Naive thymus-derived CD8-positive, alpha-beta T cell (primary cell): ENCODE measurements around the gene UBE2G2. TPM values are rescaled to one million over a fixed set of nuclear protein-coding genes. Genes with fewer than 3 reads are reported as not detected.
A peak's percentile ranks its signal among the peaks of the same experiment; 100 is the strongest.

Experiments used
- ATAC-seq, 2 donors: fragments of 150-1000 bp; cut with Tn5 transposase in 1 of 2; sonication (Bioruptor Pico), chemical (Tn5 transposase) in 1 of 2; 1 replicate in 1 of 2; 2 replicates in 1 of 2; pipeline ENCODE4 v1.10.0; 2021; ENCODE audit warnings: mild to moderate bottlenecking in 2 of 2, moderate library complexity in 2 of 2
- POLR2A ChIA-PET: fragments of 350-600 bp; sonication (Branson Sonifier 250); formaldehyde crosslinking; loops from one replicate; lab custom pipeline; 2021; ENCODE audit warnings: antibody characterized with exemption; lab: Charles Lee
- DNase-seq, 10 donors: peaks; one replicate each; pipeline versions ENCODE4 v3.0.0 to v3.0.0-alpha.2; 2020 to 2022
- H3K27ac Mint-ChIP-seq, 10 donors: one replicate each; pipeline ENCODE4 v1.8.0; 2020 to 2022; ENCODE audit warnings: mild to moderate bottlenecking in 10 of 10, mixed read lengths in 10 of 10, moderate library complexity in 4 of 10, inconsistent platforms in 1 of 10
- H3K27me3 Mint-ChIP-seq, 5 donors: one replicate each; pipeline ENCODE4 v1.8.0; 2021 to 2022; ENCODE audit warnings: mixed read lengths in 5 of 5
- H3K36me3 Mint-ChIP-seq, 3 donors: one replicate each; pipeline ENCODE4 v1.8.0; 2020 to 2022; ENCODE audit warnings: mixed read lengths in 3 of 3, mild to moderate bottlenecking in 2 of 3, inconsistent platforms in 1 of 3
- H3K4me1 Mint-ChIP-seq, 4 donors: one replicate each; pipeline ENCODE4 v1.8.0; 2021 to 2022; ENCODE audit warnings: mixed read lengths in 4 of 4
- H3K4me3 Mint-ChIP-seq, 10 donors: one replicate each; pipeline ENCODE4 v1.8.0; 2020 to 2022; ENCODE audit warnings: mild to moderate bottlenecking in 10 of 10, mixed read lengths in 10 of 10, moderate library complexity in 6 of 10, inconsistent platforms in 1 of 10
- H3K9me3 Mint-ChIP-seq, 9 donors: one replicate each; pipeline ENCODE4 v1.8.0; 2020 to 2022; ENCODE audit warnings: mixed read lengths in 9 of 9, mild to moderate bottlenecking in 3 of 9, inconsistent platforms in 1 of 9, moderate library complexity in 1 of 9
- polyA plus RNA-seq, 3 donors: library from polyadenylated mRNA; unstranded; fragments of 300-500 nt; fragmentation: Illumina TruSeq; gene quantifications; one replicate each; pipeline ENCODE4 v1.2.3, GENCODE V29; 2021
- total RNA-seq, 8 experiments: library from RNA in 2 of 8; stranded (reverse) in 2 of 8; gene quantifications; one replicate each; pipeline ENCODE4 v1.2.3 and lab custom pipeline; 2021 to 2026

The UBE2G2 gene
- total and polyA plus RNA-seq, 5 experiments from 2014 or later = 56.2 to 186 (median 72.8) TPM

GRCh38 chr21:44757731-44758130, 43.9 kb downstream of the UBE2G2 start:
- POLR2A ChIA-PET = no interaction called here
- DNase-seq = no peak
- no peaks in the 10 kb centered on the region for H3K9me3 Mint-ChIP-seq
- peaks cover 2 to 7% (median 5%) of the 10 kb centered on the region in 4 donors for H3K4me1 Mint-ChIP-seq
- no peaks in the 10 kb centered on the region for H3K36me3 Mint-ChIP-seq
- H3K27ac Mint-ChIP-seq = no peak overlapping the region
- no peak for ATAC-seq
- no peaks in the 10 kb centered on the region for H3K27me3 Mint-ChIP-seq
- H3K4me3 Mint-ChIP-seq = no peak overlapping the region

GRCh38 chr21:44756423-44757185, 45.0 kb downstream of the UBE2G2 start:
- POLR2A ChIA-PET = no interaction called here
- no peaks in the 10 kb centered on the region for H3K9me3 Mint-ChIP-seq
- no peak for DNase-seq
- H3K4me3 Mint-ChIP-seq = no peak overlapping the region
- peak overlapping the region in 2 of 10 donors; percentile 34 to 57 for H3K27ac Mint-ChIP-seq
- ATAC-seq = no peak
- H3K4me1 Mint-ChIP-seq = peaks cover 2 to 7% (median 5%) of the 10 kb centered on the region in 4 donors
- no peaks in the 10 kb centered on the region for H3K36me3 Mint-ChIP-seq
- H3K27me3 Mint-ChIP-seq = peaks cover 0 to 5% (median 0%) of the 10 kb centered on the region in 5 donors

DNA sequence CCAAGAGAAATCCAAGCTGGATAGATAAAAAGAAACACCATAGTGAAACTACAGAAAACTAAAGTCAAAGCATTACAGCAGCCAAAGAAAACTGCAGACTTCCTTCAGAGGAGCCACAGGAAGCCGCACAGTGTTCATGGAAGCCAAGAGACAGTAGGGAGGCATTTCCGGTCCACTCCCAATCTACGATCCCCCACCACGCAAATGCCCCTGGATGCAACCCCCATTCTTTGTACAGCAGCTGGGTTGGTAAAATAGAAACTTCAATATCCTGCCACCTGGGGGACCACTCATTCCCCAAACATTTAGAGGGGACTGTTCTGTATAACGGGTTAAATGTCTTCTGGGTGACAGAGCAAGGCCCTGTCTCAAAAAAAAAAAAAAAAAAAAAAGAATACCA, 46.4 kb downstream of the UBE2G2 start:
- Mint-ChIP-seq H3K27me3 (peaks cover 4 to 16% (median 9%) of the 10 kb centered on the region in 5 donors), H3K4me3 (no peak overlapping the region), H3K27ac (no peak overlapping the region), H3K4me1 (peaks cover 0 to 4% (median under 1%) of the 10 kb centered on the region in 4 donors), H3K36me3 (no peaks in the 10 kb centered on the region), H3K9me3 (no peaks in the 10 kb centered on the region)
- POLR2A ChIA-PET = no interaction called here
- DNase-seq (peak in 1 of 10 donors; percentile 40), ATAC-seq (no peak)

GRCh38 chr21:44753357-44753756, 48.3 kb downstream of the UBE2G2 start:
- H3K4me1 Mint-ChIP-seq = peaks cover 0 to 4% (median under 1%) of the 10 kb centered on the region in 4 donors
- peak in 1 of 10 donors; percentile 57 for DNase-seq
- no peaks in the 10 kb centered on the region for H3K9me3 Mint-ChIP-seq
- no peak overlapping the region for H3K4me3 Mint-ChIP-seq
- POLR2A ChIA-PET = interaction anchor here (0.6 kb wide), 1 partner anchor 242 kb away, joined by 3 read pairs; no protein-coding TSS in a partner anchor
- no peak for ATAC-seq
- H3K27me3 Mint-ChIP-seq = peaks cover 4 to 24% (median 12%) of the 10 kb centered on the region in 5 donors
- H3K36me3 Mint-ChIP-seq = no peaks in the 10 kb centered on the region
- no peak overlapping the region for H3K27ac Mint-ChIP-seq

- H3K27me3 Mint-ChIP-seq = peaks cover 4 to 25% (median 12%) of the 10 kb centered on the region in 5 donors
- no peak overlapping the region for H3K4me3 Mint-ChIP-seq
- no peaks in the 10 kb centered on the region for H3K36me3 Mint-ChIP-seq
- H3K4me1 Mint-ChIP-seq = peaks cover 0 to 4% (median under 1%) of the 10 kb centered on the region in 4 donors
- H3K27ac Mint-ChIP-seq = peak overlapping the region in 1 of 10 donors; percentile 47
- peak in 1 of 10 donors; percentile 7 for DNase-seq
- no peak for ATAC-seq
- no peaks in the 10 kb centered on the region for H3K9me3 Mint-ChIP-seq
- POLR2A ChIA-PET = no interaction called here
Observed at GRCh38 chr21:44752671-44753235, 48.9 kb downstream of the UBE2G2 start.

DNA sequence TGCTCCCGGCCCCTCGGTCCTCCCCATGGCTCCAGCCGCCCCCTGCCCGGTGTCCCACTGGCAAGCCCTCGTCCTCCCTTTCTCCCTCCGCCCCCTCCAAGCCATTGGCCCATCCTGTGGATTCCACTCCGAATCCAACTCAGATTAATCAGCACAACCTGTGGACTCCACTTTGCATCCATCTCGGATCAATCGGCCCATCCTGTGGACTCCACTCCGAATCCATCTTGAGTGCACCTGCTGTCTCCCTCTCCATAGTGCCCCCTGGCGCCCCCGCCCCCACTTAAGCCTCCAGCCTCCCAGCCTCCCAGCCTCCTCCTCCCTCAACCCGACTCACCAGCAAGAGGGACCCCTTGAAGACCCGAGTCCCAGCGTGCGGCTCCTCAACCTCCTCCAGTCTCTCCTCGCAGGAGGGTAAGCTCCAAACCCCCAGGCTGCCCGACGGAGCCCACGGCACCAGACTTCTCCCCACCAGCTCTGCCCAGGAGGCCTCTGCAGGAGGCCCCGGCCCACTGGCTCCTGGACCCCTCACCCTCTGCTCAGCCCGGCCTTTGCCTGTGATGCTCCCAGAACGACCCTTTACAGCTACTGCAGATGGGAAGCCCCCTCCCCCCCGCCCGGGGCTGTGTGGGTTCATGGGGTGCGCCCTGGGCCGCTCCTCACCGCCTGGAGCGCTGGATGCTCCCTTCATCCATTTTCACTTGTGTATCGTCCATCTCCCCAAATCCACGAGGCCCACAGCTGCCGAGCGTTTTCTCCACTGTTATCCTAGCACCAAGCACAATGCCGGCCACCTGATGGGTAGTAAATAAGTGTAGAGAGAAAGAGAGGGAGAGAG, 49.6 kb downstream of the UBE2G2 start:
- Mint-ChIP-seq H3K27ac (peak overlapping the region in 1 of 10 donors; percentile 91), H3K36me3 (no peaks in the 10 kb centered on the region)

DNA sequence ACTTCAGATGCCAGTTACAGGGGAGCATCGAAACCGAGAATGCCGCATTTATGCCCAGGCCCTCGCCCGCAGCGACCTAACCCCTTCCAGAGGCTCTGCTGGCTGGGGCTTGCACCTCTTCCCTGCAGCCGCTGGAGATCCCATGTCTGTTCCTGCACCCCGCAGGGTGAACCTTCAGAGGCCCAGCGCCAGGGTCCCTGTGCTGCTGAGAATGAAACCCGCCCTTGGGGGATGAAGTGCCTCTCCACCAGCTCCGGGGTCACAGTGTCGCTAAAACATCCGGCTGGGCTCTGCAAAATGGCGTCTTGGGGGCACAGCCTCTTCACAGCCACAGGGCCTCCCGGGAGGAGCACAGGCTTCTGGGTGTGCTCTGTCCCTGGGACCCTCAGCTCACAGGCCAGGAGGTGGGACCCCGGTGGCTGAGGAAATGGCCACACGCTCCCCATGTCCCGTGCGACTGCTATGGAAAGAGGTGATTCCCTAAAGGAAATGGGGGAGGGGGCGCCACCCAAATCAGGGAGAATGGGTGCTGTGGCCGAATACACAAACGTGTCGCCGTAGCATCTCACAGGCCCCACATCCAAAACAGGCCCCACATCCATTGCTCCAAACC, 50.3 kb downstream of the UBE2G2 start:
- Mint-ChIP-seq H3K9me3 (no peaks in the 10 kb centered on the region), H3K36me3 (no peaks in the 10 kb centered on the region), H3K4me1 (peaks cover 0 to 4% (median under 1%) of the 10 kb centered on the region in 4 donors), H3K27ac (no peak overlapping the region), H3K4me3 (no peak overlapping the region), H3K27me3 (peaks cover 4 to 27% (median 12%) of the 10 kb centered on the region in 5 donors)
- DNase-seq (peak in 1 of 10 donors; percentile 63), ATAC-seq (no peak)
- POLR2A ChIA-PET = no interaction called here

More for the DNA sequence above, 49.6 kb downstream of the UBE2G2 start:
- no peak overlapping the region for H3K4me3 Mint-ChIP-seq
- no peak for ATAC-seq
- H3K4me1 Mint-ChIP-seq = peaks cover 0 to 4% (median under 1%) of the 10 kb centered on the region in 4 donors
- no peaks in the 10 kb centered on the region for H3K9me3 Mint-ChIP-seq
- H3K27me3 Mint-ChIP-seq = peaks cover 4 to 27% (median 12%) of the 10 kb centered on the region in 5 donors
- POLR2A ChIA-PET = no interaction called here
- DNase-seq = peak in 1 of 10 donors; percentile 53

- POLR2A ChIA-PET = no interaction called here
- Mint-ChIP-seq H3K4me1 (peaks cover 0 to 4% (median under 1%) of the 10 kb centered on the region in 4 donors), H3K27ac (peak overlapping the region in 3 of 10 donors; percentile 20 to 72 (median 59)), H3K27me3 (peaks cover 4 to 27% (median 12%) of the 10 kb centered on the region in 5 donors), H3K36me3 (no peaks in the 10 kb centered on the region), H3K9me3 (no peaks in the 10 kb centered on the region), H3K4me3 (no peak overlapping the region)
- DNase-seq (no peak), ATAC-seq (no peak)
Observed at GRCh38 chr21:44750675-44751025, 51.0 kb downstream of the UBE2G2 start.

- no peak for DNase-seq
- Mint-ChIP-seq H3K27ac (peak overlapping the region in 2 of 10 donors; percentile 59 to 72), H3K4me1 (peaks cover 0 to 2% (median under 1%) of the 10 kb centered on the region in 4 donors), H3K4me3 (no peak overlapping the region), H3K36me3 (no peaks in the 10 kb centered on the region), H3K27me3 (peaks cover 4 to 27% (median 12%) of the 10 kb centered on the region in 5 donors), H3K9me3 (no peaks in the 10 kb centered on the region)
- POLR2A ChIA-PET = no interaction called here
- no peak for ATAC-seq
Observed at GRCh38 chr21:44749759-44750674, 51.6 kb downstream of the UBE2G2 start.

GRCh38 chr21:44749116-44749758, 52.4 kb downstream of the UBE2G2 start:
- H3K27ac Mint-ChIP-seq = no peak overlapping the region
- ATAC-seq = no peak
- H3K36me3 Mint-ChIP-seq = no peaks in the 10 kb centered on the region
- DNase-seq = no peak
- POLR2A ChIA-PET = no interaction called here
- peaks cover 0 to 2% (median under 1%) of the 10 kb centered on the region in 4 donors for H3K4me1 Mint-ChIP-seq
- H3K4me3 Mint-ChIP-seq = no peak overlapping the region
- no peaks in the 10 kb centered on the region for H3K9me3 Mint-ChIP-seq
- H3K27me3 Mint-ChIP-seq = peaks cover 4 to 27% (median 12%) of the 10 kb centered on the region in 5 donors

DNA sequence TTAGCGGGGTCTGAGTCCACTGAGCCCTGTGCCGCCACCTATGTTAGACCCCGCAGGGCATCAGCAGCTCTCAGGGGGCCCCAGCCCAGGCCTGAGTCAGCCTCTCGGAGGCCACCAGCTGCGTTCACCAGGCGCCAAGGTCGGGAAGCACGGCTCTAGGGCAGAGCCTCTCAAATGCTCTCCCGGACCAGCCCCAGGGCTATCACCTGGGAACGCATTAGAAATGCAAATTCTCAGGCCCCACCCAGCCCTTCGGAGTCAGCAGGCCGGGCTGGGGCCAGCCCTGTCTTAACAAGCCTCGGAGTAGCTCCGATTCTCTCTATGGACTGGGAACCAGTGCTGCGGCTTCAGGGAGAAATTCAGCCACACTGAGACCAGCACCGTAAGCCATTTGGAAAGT, 53.0 kb downstream of the UBE2G2 start:
- H3K4me3 Mint-ChIP-seq = no peak overlapping the region
- H3K27ac Mint-ChIP-seq = no peak overlapping the region
- ATAC-seq = no peak
- H3K27me3 Mint-ChIP-seq = peaks cover 4 to 27% (median 12%) of the 10 kb centered on the region in 5 donors
- POLR2A ChIA-PET = no interaction called here
- no peaks in the 10 kb centered on the region for H3K9me3 Mint-ChIP-seq
- H3K36me3 Mint-ChIP-seq = no peaks in the 10 kb centered on the region
- H3K4me1 Mint-ChIP-seq = peaks cover 0 to 2% (median under 1%) of the 10 kb centered on the region in 4 donors
- DNase-seq = no peak
